HUES64 (cell line): ENCODE measurements around the gene DTNA.

Source experiments
- H3K27ac ChIP-seq: 2 replicates; pipeline ENCODE4 v1.7.0; 2013; ENCODE audit warnings: low read depth, low read length, inconsistent platforms
- H3K27me3 ChIP-seq: 2 replicates; pipeline ENCODE4 v1.6.1; 2013; ENCODE audit warnings: mild to moderate bottlenecking, low read length; ENCODE audit not compliant: insufficient read depth
- H3K36me3 ChIP-seq: 2 replicates; pipeline ENCODE4 v1.6.1; 2013; ENCODE audit warnings: mild to moderate bottlenecking, low read length; ENCODE audit not compliant: insufficient read depth
- H3K4me1 ChIP-seq: 2 replicates; pipeline ENCODE4 v1.6.1; 2013; ENCODE audit warnings: mild to moderate bottlenecking, low read length, moderate library complexity; ENCODE audit not compliant: insufficient read depth
- H3K4me3 ChIP-seq: 2 replicates; pipeline ENCODE4 v1.5.1; 2013; ENCODE audit warnings: mild to moderate bottlenecking, low read length, moderate library complexity
- H3K9ac ChIP-seq: 2 replicates; pipeline ENCODE4 v1.6.1; 2013; ENCODE audit warnings: mild to moderate bottlenecking, low read depth, low read length
- H3K9me3 ChIP-seq: 2 replicates; pipeline ENCODE4 v1.6.1; 2013; ENCODE audit warnings: low read depth, low read length; ENCODE audit not compliant: insufficient read depth
- WGBS: fragments of 150-250, 120-280 bp; methylation state at CpG from one replicate; pipeline ENCODE4 v1.1.7; 2013; ENCODE audit warnings: missing lambda C conversion rate; 5-methylcytosine and 5-hydroxymethylcytosine counted together

The DTNA gene

DNA sequence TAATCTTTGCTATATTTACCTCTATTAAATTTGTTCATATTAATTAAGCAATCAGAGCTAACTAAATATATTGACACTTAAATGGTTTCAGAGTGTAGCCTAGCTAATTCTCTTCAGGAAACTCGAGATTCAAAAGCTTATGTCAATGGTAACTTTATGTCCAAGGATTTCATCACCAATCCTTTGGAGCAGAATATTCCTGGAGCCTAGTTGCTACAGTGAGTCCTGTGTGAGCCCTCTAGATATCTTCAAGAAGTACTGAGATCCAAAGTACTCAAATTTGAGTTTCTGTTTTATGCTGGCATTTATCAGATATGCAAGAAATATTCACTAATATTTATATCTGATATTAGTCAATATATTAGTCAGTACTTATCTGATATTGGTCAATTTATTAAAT is 31.3 kb downstream of the DTNA start:
- Histone ChIP-seq H3K27me3 (no peaks in the 10 kb centered on the region), H3K27ac (no peak overlapping the region), H3K9ac (no peak overlapping the region), H3K4me3 (no peak overlapping the region), H3K36me3 (no peaks in the 10 kb centered on the region), H3K4me1 (peaks cover 20% of the 10 kb centered on the region), H3K9me3 (no peaks in the 10 kb centered on the region)
- WGBS, result 96% methylated on average over 1 of the region's 1 CpG

DNA sequence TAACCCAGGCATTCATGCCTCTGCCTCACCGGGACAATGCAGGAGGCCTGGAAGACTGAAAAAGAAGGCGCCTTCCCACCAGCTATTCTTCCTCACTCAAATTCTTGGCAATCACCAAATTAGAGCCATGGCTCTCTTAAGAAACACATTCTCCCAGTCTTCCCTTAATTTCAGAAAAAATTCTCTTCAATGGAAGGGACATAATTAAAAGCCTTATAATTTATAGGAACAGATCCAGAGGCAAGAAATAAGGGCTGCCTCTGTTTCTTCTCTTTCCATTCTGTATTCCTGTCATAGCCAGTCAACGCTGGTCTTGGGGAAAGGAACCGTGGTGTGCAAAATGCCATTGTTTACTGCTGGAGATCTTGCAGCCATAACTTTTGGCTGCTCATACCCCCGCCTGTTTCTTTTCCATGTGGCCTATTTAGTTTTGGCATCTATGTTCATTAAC is 32.8 kb downstream of the DTNA start:
- Histone ChIP-seq H3K4me3 (no peak overlapping the region), H3K9me3 (no peaks in the 10 kb centered on the region), H3K36me3 (no peaks in the 10 kb centered on the region), H3K27ac (no peak overlapping the region), H3K9ac (no peak overlapping the region), H3K27me3 (no peaks in the 10 kb centered on the region), H3K4me1 (peaks cover 20% of the 10 kb centered on the region)
- WGBS, result 93% methylated on average over 5 of the region's 5 CpGs

DNA sequence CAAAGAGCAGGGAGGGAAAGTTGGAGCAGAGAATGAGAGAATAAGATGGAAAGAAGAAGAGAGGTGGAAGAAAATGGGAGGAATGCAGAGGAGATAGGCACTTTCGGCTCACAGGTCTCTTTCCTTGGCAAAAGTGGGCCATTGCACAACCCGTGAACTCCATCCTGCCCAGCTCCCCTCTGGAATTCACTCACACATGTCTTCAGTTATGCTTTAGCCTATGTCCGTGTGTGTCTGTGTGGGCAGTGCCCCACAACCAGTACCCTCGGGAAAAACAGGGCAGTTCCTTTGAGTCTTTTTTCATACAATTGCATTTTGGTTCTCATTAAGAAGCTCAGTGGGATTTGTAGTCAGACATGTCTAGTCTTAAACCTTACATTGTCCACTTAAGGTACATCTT is 34.5 kb downstream of the DTNA start:
- Histone ChIP-seq H3K4me3 (no peak overlapping the region), H3K27me3 (no peaks in the 10 kb centered on the region), H3K27ac (no peak overlapping the region), H3K9ac (no peak overlapping the region), H3K36me3 (no peaks in the 10 kb centered on the region), H3K9me3 (no peaks in the 10 kb centered on the region), H3K4me1 (peaks cover 7% of the 10 kb centered on the region)
- WGBS, result 93% methylated on average over 4 of the region's 4 CpGs

DNA sequence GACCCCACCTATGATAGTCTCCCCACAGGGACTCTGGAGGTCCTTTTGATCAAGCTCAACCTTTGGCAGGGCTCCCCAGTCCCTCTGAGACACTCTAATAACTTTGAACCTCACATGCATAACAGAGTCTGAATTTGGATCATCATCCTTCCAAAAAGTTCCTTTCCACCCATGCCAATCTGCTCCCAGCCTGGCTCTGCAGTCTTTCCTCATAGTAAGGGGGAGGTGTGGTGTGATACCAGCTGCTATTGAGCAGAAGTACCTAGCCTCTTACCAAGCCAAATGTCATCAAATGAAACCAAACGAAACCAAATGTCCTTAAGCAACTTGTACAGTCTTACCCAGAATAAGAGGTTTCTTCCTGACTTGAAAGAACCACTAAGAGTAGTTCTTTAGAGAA is 36.5 kb downstream of the DTNA start:
- H3K4me3 ChIP-seq, result no peak overlapping the region
- no peak overlapping the region for H3K27ac ChIP-seq
- no peaks in the 10 kb centered on the region for H3K9me3 ChIP-seq
- 69% methylated on average over 1 of the region's 1 CpG for WGBS
- no peak overlapping the region for H3K9ac ChIP-seq
- no peaks in the 10 kb centered on the region for H3K4me1 ChIP-seq
- no peaks in the 10 kb centered on the region for H3K36me3 ChIP-seq
- H3K27me3 ChIP-seq, result no peaks in the 10 kb centered on the region

DNA sequence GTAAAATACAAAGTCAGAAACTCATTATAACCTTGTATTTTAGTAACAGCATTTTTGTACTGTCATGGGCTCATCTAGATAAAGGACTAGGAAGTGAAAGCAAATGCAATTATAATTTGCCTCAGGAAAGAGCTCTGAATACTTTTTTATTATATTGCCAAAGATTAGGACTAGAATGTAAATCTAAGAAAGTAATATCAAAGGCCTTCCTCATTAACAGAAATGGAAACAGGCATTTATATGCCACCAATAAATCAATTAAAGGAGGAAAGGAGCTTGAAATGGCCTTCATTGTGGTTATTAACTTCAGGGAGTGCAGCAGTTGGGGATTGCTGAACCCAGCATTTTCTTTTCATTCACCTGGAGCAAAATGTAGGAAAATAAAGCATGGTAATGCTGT is 39.6 kb downstream of the DTNA start:
- H3K27me3 ChIP-seq, result no peaks in the 10 kb centered on the region
- no peaks in the 10 kb centered on the region for H3K9me3 ChIP-seq
- no peak overlapping the region for H3K4me3 ChIP-seq
- H3K36me3 ChIP-seq, result no peaks in the 10 kb centered on the region
- no peaks in the 10 kb centered on the region for H3K4me1 ChIP-seq
- H3K9ac ChIP-seq, result no peak overlapping the region
- no peak overlapping the region for H3K27ac ChIP-seq

DNA sequence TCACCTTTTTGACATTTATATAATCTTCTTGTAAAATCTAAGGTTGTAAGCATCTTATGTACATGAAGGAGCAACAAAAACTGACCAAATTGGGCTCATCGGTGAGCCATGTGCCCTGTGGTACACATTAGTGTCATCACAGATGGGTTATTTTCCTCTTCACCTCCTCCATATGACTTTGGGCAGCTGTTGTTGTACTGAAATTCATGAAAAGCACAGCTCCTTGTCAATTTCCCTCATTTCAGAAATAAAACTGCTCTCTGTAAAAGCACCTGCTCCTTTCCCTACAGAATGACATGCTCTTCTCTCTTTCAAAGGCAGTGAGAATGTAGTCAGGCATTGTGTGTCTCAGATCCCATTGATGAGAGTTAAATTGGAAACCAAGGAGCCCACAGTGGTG is 42.0 kb downstream of the DTNA start:
- Histone ChIP-seq H3K4me3 (no peak overlapping the region), H3K9ac (no peak overlapping the region), H3K27ac (no peak overlapping the region), H3K9me3 (no peaks in the 10 kb centered on the region), H3K36me3 (peaks cover under 1% of the 10 kb centered on the region; the same call in 1 of the 2 replicates), H3K4me1 (no peaks in the 10 kb centered on the region), H3K27me3 (no peaks in the 10 kb centered on the region)
- WGBS, result 95% methylated on average over 1 of the region's 1 CpG

DNA sequence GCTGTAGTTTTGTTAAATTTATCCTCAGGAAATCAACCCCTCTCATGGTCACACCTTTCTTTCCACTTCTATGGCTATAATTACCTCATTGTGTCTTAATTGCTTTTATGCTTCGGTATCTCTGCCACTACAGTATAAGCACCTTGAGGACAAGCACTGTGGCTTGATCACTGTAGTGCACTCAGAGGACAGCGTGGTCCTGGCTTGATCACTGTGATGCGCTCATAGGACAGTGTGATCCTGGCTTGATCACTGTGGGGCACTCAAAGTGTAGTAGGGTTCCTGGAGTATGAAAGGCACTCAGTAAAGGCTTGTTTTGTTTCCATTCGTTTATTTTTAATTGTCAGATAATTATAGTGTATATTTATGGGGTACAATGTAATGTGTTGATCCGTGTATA is 44.2 kb downstream of the DTNA start:
- H3K4me1 ChIP-seq, result peaks cover 9% of the 10 kb centered on the region; the same call in 1 of the 2 replicates
- peaks cover 9% of the 10 kb centered on the region for H3K36me3 ChIP-seq
- WGBS, result 94% methylated on average over 4 of the region's 5 CpGs
- no peaks in the 10 kb centered on the region for H3K27me3 ChIP-seq
- H3K9me3 ChIP-seq, result no peaks in the 10 kb centered on the region
- no peak overlapping the region for H3K9ac ChIP-seq
- no peak overlapping the region for H3K27ac ChIP-seq
- no peak overlapping the region for H3K4me3 ChIP-seq

DNA sequence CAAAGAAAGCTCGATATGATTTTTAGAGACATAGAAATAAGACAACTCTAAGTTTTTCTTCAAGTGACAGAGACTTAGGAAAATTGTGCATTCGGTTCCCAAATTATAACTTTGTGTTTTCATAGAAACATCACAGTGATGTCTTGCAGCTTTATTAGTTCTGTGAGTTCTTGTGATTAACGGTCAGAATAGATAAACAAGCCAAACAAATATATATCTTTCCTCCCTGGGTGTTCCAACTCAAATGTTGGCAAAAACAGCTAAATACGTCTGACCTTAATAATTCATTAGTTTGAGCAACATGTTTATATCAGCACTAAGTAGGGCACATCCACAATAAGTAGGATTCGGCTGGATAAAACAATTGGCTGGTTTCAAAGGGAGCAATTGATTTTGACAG is 47.6 kb downstream of the DTNA start:
- H3K27me3 ChIP-seq, result no peaks in the 10 kb centered on the region

DNA sequence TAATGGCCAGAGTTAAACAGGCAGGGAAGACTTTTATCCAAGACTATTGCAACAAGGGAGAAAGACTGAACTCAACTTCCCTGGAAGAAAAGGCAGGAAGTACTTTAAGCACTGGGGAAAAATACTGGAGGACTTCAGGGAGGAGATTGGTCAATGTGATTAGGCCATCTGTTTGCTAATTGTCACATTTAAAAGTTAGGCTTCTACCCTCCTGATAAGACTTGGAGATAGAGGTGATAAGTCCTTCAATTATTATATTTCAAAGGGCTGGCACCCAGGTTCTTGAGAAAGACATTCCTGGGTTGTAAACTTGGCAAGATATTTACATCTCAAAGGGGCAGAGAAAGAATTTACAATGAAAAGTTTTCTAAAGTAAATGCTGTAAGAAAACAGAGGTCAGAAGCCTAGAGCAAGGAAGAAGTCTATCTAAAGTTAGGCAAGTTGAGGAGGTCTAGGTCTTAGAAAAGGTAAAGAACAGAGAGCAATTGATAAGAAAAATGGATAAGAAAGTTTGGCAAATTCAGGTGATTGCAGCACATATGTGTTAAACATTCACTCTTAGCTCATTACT is 48.4 kb downstream of the DTNA start:
- no peak overlapping the region for H3K9ac ChIP-seq
- H3K27me3 ChIP-seq, result no peaks in the 10 kb centered on the region
- H3K4me1 ChIP-seq, result peaks cover 9% of the 10 kb centered on the region; the same call in 1 of the 2 replicates
- H3K9me3 ChIP-seq, result no peaks in the 10 kb centered on the region
- peaks cover 9% of the 10 kb centered on the region for H3K36me3 ChIP-seq
- peak overlapping the region; percentile 63; the same call in 1 of the 2 replicates for H3K27ac ChIP-seq
- no peak overlapping the region for H3K4me3 ChIP-seq

More for the DNA sequence above, 47.6 kb downstream of the DTNA start:
- no peaks in the 10 kb centered on the region for H3K9me3 ChIP-seq
- H3K36me3 ChIP-seq, result peaks cover 9% of the 10 kb centered on the region
- H3K4me1 ChIP-seq, result peaks cover 9% of the 10 kb centered on the region; the same call in 1 of the 2 replicates
- peak overlapping the region; percentile 41; the same call in 1 of the 2 replicates for H3K27ac ChIP-seq
- no peak overlapping the region for H3K9ac ChIP-seq
- 94% methylated on average over 4 of the region's 5 CpGs for WGBS
- H3K4me3 ChIP-seq, result no peak overlapping the region

DNA sequence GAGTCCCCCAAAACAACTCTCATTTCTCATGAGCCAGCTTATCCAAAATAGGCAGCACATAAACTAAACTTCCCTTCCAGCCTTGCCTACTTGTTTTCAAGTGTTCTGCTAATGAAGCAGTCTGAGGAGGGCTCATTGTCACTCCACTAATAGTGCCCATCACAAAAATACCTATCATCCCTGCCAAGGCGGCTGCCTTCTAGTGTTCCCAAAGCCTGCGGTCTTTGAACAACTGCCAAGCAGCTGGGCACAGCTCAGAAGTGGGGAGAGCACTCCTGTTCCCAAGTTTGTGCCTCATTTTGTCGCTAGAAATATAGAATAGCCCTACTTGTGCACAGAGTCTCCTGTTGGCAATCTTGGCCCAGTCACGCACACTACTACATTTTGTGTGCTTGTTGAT is 50.3 kb downstream of the DTNA start:
- no peaks in the 10 kb centered on the region for H3K9me3 ChIP-seq
- no peak overlapping the region for H3K27ac ChIP-seq
- no peak overlapping the region for H3K4me3 ChIP-seq
- H3K27me3 ChIP-seq, result no peaks in the 10 kb centered on the region
- peaks cover 9% of the 10 kb centered on the region for H3K36me3 ChIP-seq
- 62% methylated on average over 3 of the region's 4 CpGs for WGBS
- H3K4me1 ChIP-seq, result peaks cover 9% of the 10 kb centered on the region; the same call in 1 of the 2 replicates
- H3K9ac ChIP-seq, result no peak overlapping the region

DNA sequence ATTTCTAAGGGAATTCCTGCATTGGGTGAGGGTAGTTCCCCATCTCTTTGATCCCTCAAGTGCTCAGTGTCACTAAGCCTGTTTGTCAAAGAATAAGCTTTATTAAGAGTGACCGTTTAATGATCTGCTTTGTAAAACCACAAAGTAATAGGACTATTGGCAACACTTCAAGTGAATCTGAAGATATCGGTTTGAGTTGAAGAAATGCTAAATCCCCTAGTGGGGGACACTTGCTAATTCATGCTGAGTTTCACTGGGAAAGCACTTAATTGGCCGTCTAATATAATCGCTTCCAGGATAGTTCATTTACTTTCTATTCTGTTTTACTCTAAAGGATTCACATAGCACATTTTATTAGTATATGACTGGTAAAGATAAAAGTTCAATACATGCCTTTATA is 54.4 kb downstream of the DTNA start:
- no peak overlapping the region for H3K4me3 ChIP-seq
- peaks cover 5% of the 10 kb centered on the region; the same call in 1 of the 2 replicates for H3K36me3 ChIP-seq
- no peaks in the 10 kb centered on the region for H3K4me1 ChIP-seq
- no peak overlapping the region for H3K9ac ChIP-seq
- no peaks in the 10 kb centered on the region for H3K9me3 ChIP-seq
- no peaks in the 10 kb centered on the region for H3K27me3 ChIP-seq
- no peak overlapping the region for H3K27ac ChIP-seq
- 90% methylated on average over 4 of the region's 4 CpGs for WGBS

DNA sequence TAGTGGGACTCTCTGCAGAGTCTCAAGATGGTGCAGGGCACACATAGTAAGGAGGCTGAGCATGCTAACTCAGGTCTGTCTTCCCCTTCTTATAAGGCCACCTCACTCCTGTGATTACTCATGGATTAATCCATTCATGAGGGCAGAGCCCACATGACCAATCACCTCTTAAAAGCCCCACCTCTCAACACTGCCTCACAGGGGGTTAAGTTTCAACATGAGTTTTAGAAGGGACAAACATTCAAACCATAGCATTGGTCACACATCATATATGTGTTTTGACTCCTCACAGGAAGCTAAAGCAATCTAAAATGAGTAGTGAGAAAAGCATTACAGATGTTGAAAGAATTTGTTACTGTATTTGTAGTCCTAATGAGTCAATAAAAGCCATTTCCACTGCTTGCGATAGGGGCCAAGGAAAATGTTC is 57.5 kb downstream of the DTNA start:
- H3K27me3 ChIP-seq, result no peaks in the 10 kb centered on the region
- no peak overlapping the region for H3K9ac ChIP-seq
- H3K4me1 ChIP-seq, result 0 out of 2 replicates have a peak, but pooled peaks cover 2% of the 10 kb centered on the region
- WGBS, result 100% methylated on average over 1 of the region's 1 CpG
- no peak overlapping the region for H3K4me3 ChIP-seq
- H3K36me3 ChIP-seq, result peaks cover 5% of the 10 kb centered on the region; the same call in 1 of the 2 replicates
- H3K9me3 ChIP-seq, result no peaks in the 10 kb centered on the region
- no peak overlapping the region for H3K27ac ChIP-seq
